ENCODE measurements around the gene RTN4R.

GRCh38 chr22:20272174-20272573, 4.1 kb upstream of the RTN4R start:
- TF ChIP-seq CTCF (IDR thresholded peaks at IDR 0.05) (no peak), POLR2A (IDR thresholded peaks at IDR 0.05) (no peak)

All from testis (tissue), 2 donors.